Smooth muscle cell (in vitro differentiated cells): ENCODE results near the gene FTO. TPM values are rescaled to one million over a fixed set of nuclear protein-coding genes. Genes with fewer than 3 reads are reported as not detected.

Experiments
- DNase-seq: peaks from one replicate; lab custom pipeline; 2025; ENCODE audit not compliant: unreplicated experiment; lab: John Stamatoyannopoulos, UW
- H2AFZ ChIP-seq: fragments of 200-600 bp; sonication (generic); 2 replicates; pipeline ENCODE4 v1.6.0; 2016; ENCODE audit warnings: antibody characterized with exemption, low read depth, mild to moderate bottlenecking
- H3F3A ChIP-seq: fragments of 200-600 bp; sonication (generic); 2 replicates; pipeline ENCODE4 v1.6.0; 2017; ENCODE audit warnings: antibody characterized with exemption, low read depth
- H3K27ac ChIP-seq: fragments of 200-600 bp; sonication (generic); 2 replicates; pipeline ENCODE4 v1.5.1; 2016; ENCODE audit warnings: low read depth, mild to moderate bottlenecking
- H3K27me3 ChIP-seq: fragments of 200-600 bp; sonication (generic); 2 replicates; pipeline ENCODE4 v1.6.1; 2016; ENCODE audit warnings: low read depth, mild to moderate bottlenecking
- H3K36me3 ChIP-seq: fragments of 200-600 bp; sonication (generic); 2 replicates; pipeline ENCODE4 v1.5.1; 2016; ENCODE audit warnings: low read depth
- H3K4me1 ChIP-seq: fragments of 200-600 bp; sonication (generic); 2 replicates; pipeline ENCODE4 v1.5.1; 2016; ENCODE audit warnings: low read depth
- H3K4me2 ChIP-seq: fragments of 200-600 bp; sonication (generic); 2 replicates; pipeline ENCODE4 v1.6.0; 2016; ENCODE audit warnings: mild to moderate bottlenecking
- H3K4me3 ChIP-seq: fragments of 200-600 bp; sonication (generic); 2 replicates; pipeline ENCODE4 v1.5.1; 2016; ENCODE audit warnings: mild to moderate bottlenecking
- H3K79me2 ChIP-seq: fragments of 200-600 bp; sonication (generic); 2 replicates; pipeline ENCODE4 v1.6.0; 2016; ENCODE audit warnings: low read depth, mild to moderate bottlenecking
- H3K9ac ChIP-seq: fragments of 200-600 bp; sonication (generic); 2 replicates; pipeline ENCODE4 v1.6.0; 2016; ENCODE audit warnings: low read depth
- H3K9me3 ChIP-seq: fragments of 200-600 bp; sonication (generic); replicated peaks from 2 replicates; pipeline ENCODE4 v1.5.1; 2016; ENCODE audit warnings: low read depth
- H4K20me1 ChIP-seq: fragments of 200-600 bp; sonication (generic); 2 replicates; pipeline ENCODE4 v1.6.0; 2016; ENCODE audit warnings: low read depth
- WGBS: methylation state at CpG from one replicate; pipeline ENCODE4 v1.1.7; 2016; ENCODE audit warnings: low lambda C conversion rate; 5-methylcytosine and 5-hydroxymethylcytosine counted together
- polyA plus RNA-seq: library from polyadenylated mRNA; unstranded; fragments of >200 nt; fragmentation: Nextera tagmentation; extraction: Ambion mirVana; gene quantifications from 2 replicates; pipeline ENCODE4 v1.2.1, GENCODE V29; 2016
- total RNA-seq: library from RNA; depleted of rRNA; stranded (reverse); fragments of >200 nt; gene quantifications from 2 replicates; pipeline ENCODE4 v1.2.3, GENCODE V29; 2014
- TF ChIP-seq, protein P1 (sequence below): fragments of 200-600 bp; sonication (generic); IDR thresholded peaks from 2 replicates; pipeline ENCODE4 v1.5.1; 2017; ENCODE audit warnings: borderline replicate concordance, mild to moderate bottlenecking, antibody characterized with exemption; ENCODE audit not compliant: insufficient read depth, poor library complexity, severe bottlenecking

Gene FTO
- total and polyA plus RNA-seq, 2 experiments from 2014 or later, result 81.1 to 89.9 TPM

DNA sequence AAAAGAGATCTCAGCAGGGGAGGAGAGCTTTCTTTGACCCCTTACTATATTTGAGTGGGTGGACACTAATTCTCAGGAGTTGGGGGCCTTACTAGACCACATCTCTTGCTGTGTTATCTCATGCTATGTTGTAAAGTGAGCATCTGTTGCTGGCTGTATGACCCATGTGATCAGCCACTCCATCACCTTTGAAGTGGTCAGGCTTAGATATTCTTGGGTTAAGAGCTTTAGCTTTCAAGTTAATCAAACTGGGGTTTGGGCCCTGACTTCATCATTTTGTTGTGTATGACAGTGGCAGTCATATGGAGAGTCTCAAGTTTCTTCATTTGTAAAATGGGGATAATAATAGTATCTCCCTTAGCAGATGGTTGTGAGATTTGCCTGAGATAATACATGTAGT is 201.1 kb downstream of the FTO start:
- Histone ChIP-seq H3F3A (no peaks in the 10 kb centered on the region), H4K20me1 (peaks cover 6% of the 10 kb centered on the region), H3K4me2 (peak overlapping the region; percentile 17), H3K36me3 (no peaks in the 10 kb centered on the region), H3K79me2 (no peaks in the 10 kb centered on the region), H3K4me3 (no peak overlapping the region), H3K9me3 (no peaks in the 10 kb centered on the region), H2AFZ (no peak overlapping the region), H3K4me1 (no peaks in the 10 kb centered on the region), H3K9ac (no peak overlapping the region), H3K27me3 (no peaks in the 10 kb centered on the region), H3K27ac (no peak overlapping the region)
- DNase-seq, result no peak
- TF ChIP-seq, protein P1, sequence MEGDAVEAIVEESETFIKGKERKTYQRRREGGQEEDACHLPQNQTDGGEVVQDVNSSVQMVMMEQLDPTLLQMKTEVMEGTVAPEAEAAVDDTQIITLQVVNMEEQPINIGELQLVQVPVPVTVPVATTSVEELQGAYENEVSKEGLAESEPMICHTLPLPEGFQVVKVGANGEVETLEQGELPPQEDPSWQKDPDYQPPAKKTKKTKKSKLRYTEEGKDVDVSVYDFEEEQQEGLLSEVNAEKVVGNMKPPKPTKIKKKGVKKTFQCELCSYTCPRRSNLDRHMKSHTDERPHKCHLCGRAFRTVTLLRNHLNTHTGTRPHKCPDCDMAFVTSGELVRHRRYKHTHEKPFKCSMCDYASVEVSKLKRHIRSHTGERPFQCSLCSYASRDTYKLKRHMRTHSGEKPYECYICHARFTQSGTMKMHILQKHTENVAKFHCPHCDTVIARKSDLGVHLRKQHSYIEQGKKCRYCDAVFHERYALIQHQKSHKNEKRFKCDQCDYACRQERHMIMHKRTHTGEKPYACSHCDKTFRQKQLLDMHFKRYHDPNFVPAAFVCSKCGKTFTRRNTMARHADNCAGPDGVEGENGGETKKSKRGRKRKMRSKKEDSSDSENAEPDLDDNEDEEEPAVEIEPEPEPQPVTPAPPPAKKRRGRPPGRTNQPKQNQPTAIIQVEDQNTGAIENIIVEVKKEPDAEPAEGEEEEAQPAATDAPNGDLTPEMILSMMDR, result no peak

DNA sequence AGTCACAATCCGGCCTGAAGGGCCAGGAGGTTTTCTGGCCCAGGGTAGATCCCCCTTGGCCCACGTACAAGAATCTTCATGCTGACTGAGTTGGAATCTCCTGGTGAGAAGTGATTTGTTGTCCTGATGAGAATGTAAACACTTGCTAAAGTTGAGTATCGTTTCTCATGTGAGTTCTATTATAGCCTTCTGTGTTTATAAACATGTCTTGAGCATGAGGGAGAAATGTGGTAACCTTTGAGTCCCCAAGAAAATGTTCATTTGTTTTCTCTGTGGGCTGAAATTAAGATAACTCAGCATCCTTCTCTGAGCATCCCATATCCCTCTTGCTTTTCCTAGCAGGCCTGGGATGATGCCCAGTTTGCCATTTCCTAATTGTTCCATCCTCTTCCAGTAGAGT is 204.8 kb downstream of the FTO start:
- 75% methylated on average over 3 of the region's 3 CpGs for WGBS
- Histone ChIP-seq H3K27ac (no peak overlapping the region), H3K79me2 (no peaks in the 10 kb centered on the region), H3K27me3 (no peaks in the 10 kb centered on the region), H3K4me2 (no peak overlapping the region), H3K9ac (no peak overlapping the region), H4K20me1 (peaks cover 31% of the 10 kb centered on the region), H3K4me3 (no peak overlapping the region), H3K4me1 (peaks cover 14% of the 10 kb centered on the region), H2AFZ (no peak overlapping the region), H3F3A (peaks cover 11% of the 10 kb centered on the region), H3K36me3 (no peaks in the 10 kb centered on the region), H3K9me3 (no peaks in the 10 kb centered on the region)
- DNase-seq, result no peak
- TF ChIP-seq, protein P1, result no peak

DNA sequence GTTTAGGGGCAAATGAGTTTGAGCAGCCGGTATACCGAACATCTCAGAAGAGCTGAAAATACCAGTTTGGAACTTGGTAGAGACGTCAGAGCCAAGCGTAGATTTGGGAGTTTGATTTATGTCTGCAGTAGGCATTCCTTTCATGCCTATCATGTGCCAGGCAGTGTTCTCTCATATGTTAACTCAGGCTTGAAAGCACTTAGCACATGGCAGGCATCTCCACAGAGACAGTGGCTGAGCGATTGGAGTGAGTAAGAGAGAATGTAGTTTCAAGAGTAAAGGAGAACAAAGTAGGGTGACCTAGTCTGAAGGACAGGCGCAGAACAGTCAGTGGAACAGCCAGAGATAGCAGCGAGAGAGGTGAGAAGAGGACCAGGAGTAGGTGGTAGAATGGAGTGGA is 207.0 kb downstream of the FTO start:
- H4K20me1 ChIP-seq, result peaks cover 25% of the 10 kb centered on the region
- H3K36me3 ChIP-seq, result no peaks in the 10 kb centered on the region
- H2AFZ ChIP-seq, result no peak overlapping the region
- H3K9me3 ChIP-seq, result no peaks in the 10 kb centered on the region
- H3K9ac ChIP-seq, result no peak overlapping the region
- WGBS, result 91% methylated on average over 7 of the region's 7 CpGs
- H3K27me3 ChIP-seq, result no peaks in the 10 kb centered on the region
- no peak overlapping the region for H3K27ac ChIP-seq
- H3F3A ChIP-seq, result peaks cover 11% of the 10 kb centered on the region
- no peaks in the 10 kb centered on the region for H3K79me2 ChIP-seq
- H3K4me1 ChIP-seq, result peaks cover 34% of the 10 kb centered on the region
- TF ChIP-seq, protein P1, result no peak
- no peak overlapping the region for H3K4me3 ChIP-seq
- no peak overlapping the region for H3K4me2 ChIP-seq
- DNase-seq, result no peak

DNA sequence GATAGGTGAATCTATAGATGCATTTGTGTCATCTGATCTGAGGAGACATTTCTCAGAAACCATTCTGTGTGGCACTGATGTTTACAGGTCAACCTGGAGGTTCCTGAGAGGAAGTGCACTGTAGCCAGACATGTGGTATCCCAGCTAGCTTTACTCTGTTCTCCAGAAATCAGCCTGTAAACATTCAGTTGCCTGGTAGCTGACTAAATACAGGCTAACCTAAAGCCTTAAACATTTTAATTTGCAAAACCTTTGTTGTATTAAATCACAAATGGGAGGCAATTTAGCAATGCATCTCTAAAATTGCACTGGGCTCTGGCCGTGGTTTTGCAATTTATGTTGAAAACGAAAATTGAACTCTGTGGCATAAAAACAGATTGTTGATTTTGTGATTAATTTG is 207.6 kb downstream of the FTO start:
- no peak for DNase-seq
- H3K9me3 ChIP-seq, result no peaks in the 10 kb centered on the region
- H3K4me2 ChIP-seq, result no peak overlapping the region
- TF ChIP-seq, protein P1, result no peak
- H4K20me1 ChIP-seq, result peaks cover 25% of the 10 kb centered on the region
- H3K9ac ChIP-seq, result no peak overlapping the region
- 72% methylated on average over 2 of the region's 2 CpGs for WGBS
- no peak overlapping the region for H3K27ac ChIP-seq
- no peak overlapping the region for H3K4me3 ChIP-seq
- no peaks in the 10 kb centered on the region for H3K79me2 ChIP-seq
- no peaks in the 10 kb centered on the region for H3K27me3 ChIP-seq
- H3K4me1 ChIP-seq, result peaks cover 37% of the 10 kb centered on the region
- no peaks in the 10 kb centered on the region for H3K36me3 ChIP-seq
- H2AFZ ChIP-seq, result no peak overlapping the region
- peaks cover 11% of the 10 kb centered on the region for H3F3A ChIP-seq
